Epithelial cell of proximal tubule (primary cell): ENCODE measurements around the gene CD14. TPM values are rescaled to one million over a fixed set of nuclear protein-coding genes. Genes with fewer than 3 reads are reported as not detected.
"Not testable (repeated sequence)": the region's sequence is repeated elsewhere in the genome, so short reads cannot be mapped to it uniquely, and the experiment has no call there.

ENCODE experiments used
- DNase-seq: peaks from one replicate; pipeline ENCODE4 v3.0.0-alpha.2; 2011; ENCODE audit warnings: low read depth
- H3K4me3 ChIP-seq: 2 replicates; pipeline ENCODE4 v1.5.1; 2011; ENCODE audit warnings: low read depth, mild to moderate bottlenecking, low read length
- total RNA-seq: library from RNA; depleted of rRNA; stranded (reverse); fragments of >200 nt; gene quantifications from 2 replicates; pipeline ENCODE4 v1.2.3, GENCODE V29; 2015
- TF ChIP-seq, protein P1 (sequence below): conservative IDR thresholded peaks from 2 replicates; pipeline ENCODE4 v1.5.1; 2012; ENCODE audit warnings: low read depth, mild to moderate bottlenecking, low read length

Gene CD14
- total RNA-seq, 1 donor from 2014 or later, result not detected

DNA sequence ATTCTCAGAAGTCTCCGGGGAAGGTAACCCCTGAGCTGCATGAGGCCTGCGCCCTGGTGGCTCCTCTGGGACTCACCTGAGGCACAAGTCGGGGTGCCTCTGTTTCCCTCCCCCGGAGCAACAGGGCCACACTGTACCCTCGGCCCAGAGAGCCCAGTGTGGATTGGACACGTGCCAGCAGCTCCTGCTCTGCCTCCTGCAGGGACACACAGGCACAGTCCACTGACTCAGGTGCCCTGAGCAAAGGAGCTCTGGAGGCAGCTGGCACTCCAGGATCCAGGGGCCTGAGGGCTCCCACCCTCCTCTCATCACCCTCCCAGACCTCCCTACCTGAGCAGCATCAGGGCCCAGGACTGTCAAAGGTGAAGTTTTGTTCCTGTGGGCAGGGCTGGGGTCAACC is 38.8 kb downstream of the CD14 start:
- H3K4me3 ChIP-seq, result no peak overlapping the region
- TF ChIP-seq, protein P1, sequence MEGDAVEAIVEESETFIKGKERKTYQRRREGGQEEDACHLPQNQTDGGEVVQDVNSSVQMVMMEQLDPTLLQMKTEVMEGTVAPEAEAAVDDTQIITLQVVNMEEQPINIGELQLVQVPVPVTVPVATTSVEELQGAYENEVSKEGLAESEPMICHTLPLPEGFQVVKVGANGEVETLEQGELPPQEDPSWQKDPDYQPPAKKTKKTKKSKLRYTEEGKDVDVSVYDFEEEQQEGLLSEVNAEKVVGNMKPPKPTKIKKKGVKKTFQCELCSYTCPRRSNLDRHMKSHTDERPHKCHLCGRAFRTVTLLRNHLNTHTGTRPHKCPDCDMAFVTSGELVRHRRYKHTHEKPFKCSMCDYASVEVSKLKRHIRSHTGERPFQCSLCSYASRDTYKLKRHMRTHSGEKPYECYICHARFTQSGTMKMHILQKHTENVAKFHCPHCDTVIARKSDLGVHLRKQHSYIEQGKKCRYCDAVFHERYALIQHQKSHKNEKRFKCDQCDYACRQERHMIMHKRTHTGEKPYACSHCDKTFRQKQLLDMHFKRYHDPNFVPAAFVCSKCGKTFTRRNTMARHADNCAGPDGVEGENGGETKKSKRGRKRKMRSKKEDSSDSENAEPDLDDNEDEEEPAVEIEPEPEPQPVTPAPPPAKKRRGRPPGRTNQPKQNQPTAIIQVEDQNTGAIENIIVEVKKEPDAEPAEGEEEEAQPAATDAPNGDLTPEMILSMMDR, result no peak
- DNase-seq, result no peak

DNA sequence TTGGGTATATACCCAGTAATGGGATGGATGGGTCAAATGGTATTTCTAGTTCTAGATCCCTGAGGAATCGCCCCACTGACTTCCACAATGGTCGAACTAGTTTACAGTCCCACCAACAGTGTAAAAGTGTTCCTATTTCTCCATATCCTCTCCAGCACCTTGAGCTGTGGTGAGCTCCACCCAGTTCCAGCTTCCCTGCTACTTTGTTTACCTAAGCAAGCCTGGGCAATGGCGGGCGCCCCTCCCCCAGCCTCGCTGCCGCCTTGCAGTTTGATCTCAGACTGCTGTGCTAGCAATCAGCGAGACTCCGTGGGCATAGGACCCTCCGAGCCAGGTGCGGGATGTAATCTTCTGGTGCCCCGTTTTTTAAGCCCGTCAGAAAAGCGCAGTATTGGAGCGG is 39.9 kb downstream of the CD14 start:
- not testable (repeated sequence) for H3K4me3 ChIP-seq, DNase-seq

DNA sequence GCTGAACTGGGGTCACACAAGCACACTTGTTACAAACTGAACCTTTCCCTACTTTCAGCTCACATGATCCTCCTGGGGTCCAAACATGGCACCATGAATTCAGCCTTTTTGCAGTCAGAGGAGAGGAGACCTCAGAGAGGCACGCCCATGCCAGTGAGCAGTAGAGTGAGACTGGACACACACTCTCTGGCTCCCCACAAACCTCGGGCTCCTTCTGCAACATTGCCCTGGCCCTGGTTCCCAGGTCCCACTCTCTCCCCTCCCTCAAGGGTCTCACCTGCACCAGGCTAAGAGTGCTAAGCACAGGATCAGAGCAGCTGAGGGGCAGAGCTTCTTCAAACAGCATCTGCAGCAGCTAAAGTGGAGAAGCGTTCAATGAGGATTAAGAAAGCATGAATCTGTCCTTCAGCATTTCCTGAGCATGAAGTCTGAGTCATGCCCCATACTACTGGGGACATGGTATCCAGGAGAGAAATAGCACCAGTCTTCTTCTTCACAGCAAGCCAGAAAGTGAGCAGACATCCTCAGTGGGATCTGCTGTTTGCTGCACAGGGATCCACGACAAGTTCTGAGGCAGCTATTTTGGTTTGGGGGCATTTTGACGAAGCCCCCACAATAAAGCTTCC is 41.1 kb downstream of the CD14 start:
- DNase-seq, result no peak
- H3K4me3 ChIP-seq, result no peak overlapping the region
- TF ChIP-seq, protein P1, result no peak

DNA sequence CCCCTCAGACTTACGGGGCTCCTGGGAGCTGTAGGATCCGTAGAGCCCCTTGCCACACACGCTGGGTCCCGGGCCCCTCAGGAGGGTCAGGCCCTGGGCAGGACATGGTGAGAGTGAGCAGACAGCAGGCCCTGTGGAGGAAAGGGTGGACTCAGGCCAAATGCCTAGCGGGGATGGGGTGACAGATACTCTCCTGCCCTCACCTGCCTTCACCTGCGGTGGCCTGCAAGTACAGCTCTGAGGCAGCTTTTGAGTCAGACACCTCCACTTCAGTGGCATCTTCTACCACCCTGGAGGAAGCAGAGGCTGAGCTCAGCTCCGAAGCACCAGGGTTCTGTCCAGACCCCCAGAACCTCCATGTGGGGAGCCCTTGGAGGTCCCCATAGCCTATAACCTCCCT is 42.1 kb downstream of the CD14 start:
- no peak for DNase-seq

DNA sequence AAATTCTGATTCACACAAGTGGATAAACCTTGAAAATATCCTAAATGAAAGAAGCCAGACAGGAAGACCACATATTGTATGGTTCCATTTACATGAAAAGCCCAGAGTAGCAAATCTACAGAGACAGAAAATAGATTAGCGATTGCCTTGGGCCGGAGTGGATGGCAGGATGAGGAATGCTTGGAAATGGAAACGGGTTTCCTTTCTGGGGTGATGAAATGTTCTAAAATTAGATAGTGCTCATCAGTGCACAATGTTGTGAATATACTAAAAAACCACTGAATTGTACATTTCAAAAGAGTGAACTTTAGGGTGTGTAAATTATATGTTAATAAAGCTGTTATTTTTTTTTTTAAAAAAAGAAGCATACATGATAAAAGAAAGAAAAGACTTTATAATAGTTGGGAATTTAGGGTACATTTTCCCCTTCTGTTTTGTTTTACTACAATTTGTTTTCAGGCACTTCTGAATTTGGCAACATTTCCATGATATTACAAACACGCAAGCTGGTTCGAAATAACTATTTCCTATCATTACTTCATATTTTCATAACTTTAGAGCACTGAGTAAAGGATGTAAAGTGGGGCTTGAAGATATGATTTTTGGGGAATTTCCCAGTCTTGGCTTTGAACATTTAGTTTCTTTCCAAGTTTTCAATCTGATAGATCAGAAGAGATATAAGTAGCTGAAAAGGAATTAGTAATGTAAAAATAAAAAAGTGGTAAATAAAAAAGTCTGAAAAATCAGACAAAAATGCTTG is 44.5 kb downstream of the CD14 start:
- DNase-seq, result no peak
- no peak overlapping the region for H3K4me3 ChIP-seq
- TF ChIP-seq, protein P1, result no peak

More for the DNA sequence above, 42.1 kb downstream of the CD14 start:
- TF ChIP-seq, protein P1, result no peak
- H3K4me3 ChIP-seq, result no peak overlapping the region

DNA sequence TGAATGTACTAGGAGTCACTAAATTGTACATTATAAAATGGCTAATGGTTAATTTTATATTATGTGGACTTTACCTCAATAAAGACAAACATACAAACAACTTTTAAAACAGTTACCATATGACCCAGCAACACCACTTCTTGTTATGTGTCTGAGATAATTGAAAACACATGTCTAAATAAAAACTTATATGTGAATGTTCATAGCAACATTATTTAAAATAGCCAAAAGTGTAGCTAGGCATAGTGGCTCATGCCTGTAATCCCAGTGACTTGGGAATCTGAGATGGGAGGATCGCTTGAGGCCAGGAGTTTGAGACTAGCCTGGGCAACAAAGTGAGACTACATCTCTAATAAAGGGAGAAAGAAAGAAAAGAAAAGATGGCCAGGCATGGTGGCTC is 45.5 kb downstream of the CD14 start:
- TF ChIP-seq, protein P1, result no peak
- H3K4me3 ChIP-seq, result no peak overlapping the region
- DNase-seq, result no peak

Other genes with a start within 250 kb of the CD14 start
- 28.4 and 32.6 TPM in 2 replicates for gene ANKHD1, start 231.3 kb downstream of the CD14 start, total RNA-seq
- 2.8 and 5.2 TPM in 2 replicates for gene EIF4EBP3, start 85.5 kb downstream of the CD14 start, total RNA-seq
- gene SRA1, start 75.7 kb downstream of the CD14 start, total RNA-seq, result 40.3 and 41.3 TPM in 2 replicates
- gene APBB3, start 68.6 kb downstream of the CD14 start, total RNA-seq, result 2.1 and 3.5 TPM in 2 replicates
- gene SLC35A4, start 68.3 kb downstream of the CD14 start, total RNA-seq, result 61.8 TPM in 2 replicates
- 9.0 and 127 TPM in 2 replicates for gene TMCO6, start 6.3 kb upstream of the CD14 start, total RNA-seq
- 62.0 and 110 TPM in 2 replicates for gene NDUFA2, start 14.5 kb upstream of the CD14 start, total RNA-seq
- 95.4 and 124 TPM in 2 replicates for gene IK, start 14.7 kb upstream of the CD14 start, total RNA-seq
- 14.6 and 23.4 TPM in 2 replicates for gene WDR55, start 31.7 kb upstream of the CD14 start, total RNA-seq
- 0.14 TPM in 1 of 2 replicates, not detected in the other for gene DND1, start 40.4 kb upstream of the CD14 start, total RNA-seq
- gene HARS1, start 58.2 kb upstream of the CD14 start, total RNA-seq, result 83.0 and 123 TPM in 2 replicates
- gene HARS2, start 58.3 kb upstream of the CD14 start, total RNA-seq, result 33.9 and 39.5 TPM in 2 replicates
- 38.3 and 43.6 TPM in 2 replicates for gene ZMAT2, start 67.3 kb upstream of the CD14 start, total RNA-seq
- gene PCDHA1, start 153.0 kb upstream of the CD14 start, total RNA-seq, result not detected in 2 replicates
- gene PCDHA2, start 161.7 kb upstream of the CD14 start, total RNA-seq, result not detected in 2 replicates
- gene PCDHA3, start 167.9 kb upstream of the CD14 start, total RNA-seq, result 0.06 TPM in 1 of 2 replicates, not detected in the other
- gene PCDHA4, start 173.9 kb upstream of the CD14 start, total RNA-seq, result 1.6 TPM in 1 of 2 replicates, not detected in the other
- gene PCDHA5, start 188.4 kb upstream of the CD14 start, total RNA-seq, result not detected in 2 replicates
- gene PCDHA6, start 194.8 kb upstream of the CD14 start, total RNA-seq, result not detected in 2 replicates
- gene PCDHA7, start 201.1 kb upstream of the CD14 start, total RNA-seq, result under 0.01 TPM in 1 of 2 replicates, not detected in the other
- gene PCDHA8, start 208.0 kb upstream of the CD14 start, total RNA-seq, result not detected in 2 replicates
- not detected in 2 replicates for gene PCDHA9, start 215.2 kb upstream of the CD14 start, total RNA-seq
- gene PCDHA10, start 222.7 kb upstream of the CD14 start, total RNA-seq, result under 0.01 and 0.06 TPM in 2 replicates
- gene PCDHA11, start 235.8 kb upstream of the CD14 start, total RNA-seq, result not detected in 2 replicates
- gene PCDHA12, start 242.1 kb upstream of the CD14 start, total RNA-seq, result not detected in 2 replicates
- gene PCDHA13, start 248.9 kb upstream of the CD14 start, total RNA-seq, result not detected in 2 replicates